GM23338 (cell line): ENCODE measurements around the gene CDC14B. TPM values are rescaled to one million over a fixed set of nuclear protein-coding genes. Genes with fewer than 3 reads are reported as not detected.

Experiments used
- ATAC-seq: fragments of 200-7000 bp; cut with Tn5 transposase; 3 replicates; pipeline ENCODE4 v1.9.1; 2020
- DNase-seq: peaks from one replicate; pipeline ENCODE4 v3.0.0-alpha.2; 2015; ENCODE audit warnings: low spot score
- H2AFZ ChIP-seq: fragments of 200-600 bp; sonication (generic); 2 replicates; pipeline ENCODE4 v1.8.0; 2016; ENCODE audit warnings: antibody characterized with exemption, mild to moderate bottlenecking, moderate library complexity
- H3F3A ChIP-seq: fragments of 200-600 bp; sonication (generic); replicated peaks from 2 replicates; pipeline ENCODE4 v1.8.0; 2017; ENCODE audit warnings: antibody characterized with exemption, mixed run types, low read depth
- H3K27ac ChIP-seq: fragments of 200-600 bp; sonication (generic); 2 replicates; pipeline ENCODE4 v1.6.1; 2016; ENCODE audit warnings: low read depth
- H3K27me3 ChIP-seq: fragments of 200-600 bp; sonication (generic); 2 replicates; pipeline ENCODE4 v1.8.0; 2016; ENCODE audit warnings: mild to moderate bottlenecking, mixed run types, moderate library complexity; ENCODE audit not compliant: insufficient read depth
- H3K36me3 ChIP-seq: fragments of 200-600 bp; sonication (generic); 2 replicates; pipeline ENCODE4 v1.8.0; 2016; ENCODE audit warnings: mild to moderate bottlenecking; ENCODE audit not compliant: insufficient read depth
- H3K4me1 ChIP-seq: fragments of 200-600 bp; sonication (generic); 2 replicates; pipeline ENCODE4 v1.8.0; 2016; ENCODE audit warnings: mild to moderate bottlenecking, moderate library complexity; ENCODE audit not compliant: insufficient read depth
- H3K4me2 ChIP-seq: fragments of 200-600 bp; sonication (generic); 2 replicates; pipeline ENCODE4 v1.7.1; 2017; ENCODE audit warnings: mixed run types
- H3K4me3 ChIP-seq: fragments of 200-600 bp; sonication (generic); 2 replicates; pipeline ENCODE4 v1.6.1; 2016; ENCODE audit warnings: mixed run types
- H3K79me2 ChIP-seq: fragments of 200-600 bp; sonication (generic); replicated peaks from 2 replicates; pipeline ENCODE4 v1.8.0; 2017; ENCODE audit warnings: mild to moderate bottlenecking; ENCODE audit not compliant: insufficient read depth
- H3K9me2 ChIP-seq: fragments of 200-600 bp; sonication (generic); 2 replicates; pipeline ENCODE4 v1.8.0; 2017; ENCODE audit not compliant: insufficient read depth
- H4K20me1 ChIP-seq: fragments of 200-600 bp; sonication (generic); replicated peaks from 2 replicates; pipeline ENCODE4 v1.8.0; 2017; ENCODE audit warnings: mild to moderate bottlenecking; ENCODE audit not compliant: insufficient read depth
- H3K27ac Mint-ChIP-seq: 2 replicates; pipeline ENCODE4 v1.8.0; 2020; ENCODE audit warnings: inconsistent platforms, mild to moderate bottlenecking, moderate library complexity, mixed read lengths
- H3K27me3 Mint-ChIP-seq: 3 replicates; pipeline ENCODE4 v1.8.0; 2022; ENCODE audit warnings: low read depth, mild to moderate bottlenecking, moderate library complexity, mixed read lengths, inconsistent platforms; ENCODE audit not compliant: insufficient read depth, poor library complexity
- H3K36me3 Mint-ChIP-seq: 3 replicates; pipeline ENCODE4 v1.8.0; 2021; ENCODE audit warnings: low read depth, mild to moderate bottlenecking, inconsistent platforms, moderate library complexity, mixed read lengths
- H3K4me1 Mint-ChIP-seq: 3 replicates; pipeline ENCODE4 v1.8.0; 2020; ENCODE audit warnings: mild to moderate bottlenecking, inconsistent platforms, mixed read lengths
- H3K4me3 Mint-ChIP-seq: 3 replicates; pipeline ENCODE4 v1.8.0; 2021; ENCODE audit warnings: moderate library complexity, mild to moderate bottlenecking, inconsistent platforms, mixed read lengths
- H3K9me3 Mint-ChIP-seq: 3 replicates; pipeline ENCODE4 v1.8.0; 2020; ENCODE audit warnings: moderate library complexity, mild to moderate bottlenecking, inconsistent platforms, mixed read lengths
- CTCF ChIP-seq, 2 experiments: fragments of 200-600 bp in 1 of 2; sonication (generic) in 1 of 2; conservative IDR thresholded peaks; 2 replicates each; pipeline versions ENCODE4 v1.5.1 to v1.6.1; 2016 to 2017; ENCODE audit warnings: antibody characterized with exemption in 2 of 2, low read depth in 2 of 2, mild to moderate bottlenecking in 2 of 2, moderate library complexity in 1 of 2
- ETS1 ChIP-seq: IDR thresholded peaks from 2 replicates; pipeline ENCODE4 v1.6.1; 2016; ENCODE audit warnings: antibody characterized with exemption
- EZH2phosphoT487 ChIP-seq: fragments of 200-600 bp; sonication (generic); IDR thresholded peaks from one replicate; pipeline ENCODE4 v1.8.1; 2018; ENCODE audit warnings: antibody characterized with exemption; ENCODE audit not compliant: unreplicated experiment
- JUNB ChIP-seq: IDR thresholded peaks from one replicate; pipeline ENCODE4 v1.6.1; 2016; ENCODE audit warnings: antibody characterized with exemption; ENCODE audit not compliant: unreplicated experiment
- POLR2AphosphoS5 ChIP-seq: IDR thresholded peaks from 2 replicates; pipeline ENCODE4 v1.6.1; 2016; ENCODE audit warnings: antibody characterized with exemption, low read depth
- STAT1 ChIP-seq: IDR thresholded peaks from one replicate; pipeline ENCODE4 v1.6.1; 2016; ENCODE audit warnings: antibody characterized with exemption; ENCODE audit not compliant: unreplicated experiment
- ZNF331 ChIP-seq: fragments of 250-450 bp; sonication (Bioruptor Pico); IDR thresholded peaks from 2 replicates; pipeline ENCODE4 v1.5.0; 2020; ENCODE audit warnings: low read depth, mild to moderate bottlenecking, moderate library complexity
- ZNF462 ChIP-seq: fragments of 250-450 bp; sonication (Bioruptor Pico); IDR thresholded peaks from 2 replicates; pipeline ENCODE4 v1.5.0; 2020; ENCODE audit warnings: mild to moderate bottlenecking, moderate library complexity
- polyA plus RNA-seq: library from polyadenylated mRNA; unstranded; fragments of >200 nt; fragmentation: Nextera tagmentation; extraction: Ambion mirVana; gene quantifications from 2 replicates; pipeline ENCODE4 v1.2.1, GENCODE V29; 2016
- total RNA-seq: library from RNA; depleted of rRNA; stranded (reverse); fragments of >200 nt; shearing (Covaris generic); gene quantifications from 2 replicates; pipeline ENCODE4 v1.2.3, GENCODE V29; 2014

CDC14B gene
- total and polyA plus RNA-seq, 2 experiments from 2014 or later: 12.2 to 52.1 TPM

- Mint-ChIP-seq H3K9me3 (no peaks in the 10 kb centered on the region), H3K4me3 (no peak overlapping the region), H3K27ac (no peak overlapping the region), H3K36me3 (peaks cover 11% of the 10 kb centered on the region; the same call in 2 of the 3 replicates), H3K27me3 (peaks cover 10% of the 10 kb centered on the region), H3K4me1 (peaks cover 24% of the 10 kb centered on the region)
- Histone ChIP-seq H4K20me1 (no peaks in the 10 kb centered on the region; the same call in 1 of the 2 replicates), H3F3A (peaks cover 6% of the 10 kb centered on the region; the same call in 1 of the 2 replicates), H3K4me2 (no peak overlapping the region), H2AFZ (no peak overlapping the region), H3K79me2 (no peaks in the 10 kb centered on the region), H3K36me3 (peaks cover 1% of the 10 kb centered on the region; the same call in 1 of the 2 replicates), H3K4me1 (peaks cover 10% of the 10 kb centered on the region), H3K9me2 (no peaks in the 10 kb centered on the region), H3K4me3 (no peak overlapping the region), H3K27me3 (no peaks in the 10 kb centered on the region), H3K27ac (no peak overlapping the region)
- DNase-seq (no peak), ATAC-seq (no peak; the same call in 2 of the 3 replicates)
- TF ChIP-seq CTCF (conservative IDR thresholded peaks at IDR 0.05; ENCODE audit: low read depth in 2 of 2): peak in 1 of 2 experiments; percentile 16; a peak in 1 of 4 replicates
- TF ChIP-seq ZNF331 (CRISPR knock-in tag): no peak
Observed at GRCh38 chr9:96496368-96497116, 123.1 kb downstream of the CDC14B start.

GRCh38 chr9:96495341-96495740 is 124.3 kb downstream of the CDC14B start:
- DNase-seq (no peak), ATAC-seq (no peak)
- Histone ChIP-seq H4K20me1 (no peaks in the 10 kb centered on the region; the same call in 1 of the 2 replicates), H3K27ac (no peak overlapping the region), H3K4me1 (0 out of 2 replicates have a peak, but pooled peaks cover 5% of the 10 kb centered on the region), H3F3A (peaks cover 6% of the 10 kb centered on the region; the same call in 1 of the 2 replicates), H3K79me2 (no peaks in the 10 kb centered on the region), H3K4me2 (no peak overlapping the region), H3K27me3 (no peaks in the 10 kb centered on the region), H3K4me3 (no peak overlapping the region), H3K36me3 (peaks cover 4% of the 10 kb centered on the region; the same call in 1 of the 2 replicates), H3K9me2 (no peaks in the 10 kb centered on the region), H2AFZ (no peak overlapping the region)
- Mint-ChIP-seq H3K4me3 (no peak overlapping the region; the same call in 2 of the 3 replicates), H3K27ac (no peak overlapping the region), H3K9me3 (no peaks in the 10 kb centered on the region), H3K4me1 (peaks cover 17% of the 10 kb centered on the region), H3K36me3 (peaks cover 12% of the 10 kb centered on the region; the same call in 2 of the 3 replicates), H3K27me3 (peaks cover 10% of the 10 kb centered on the region)
- TF ChIP-seq POLR2AphosphoS5 (no peak), ETS1 (no peak), ZNF462 (CRISPR knock-in tag) (no peak), EZH2phosphoT487 (no peak), STAT1 (no peak), ZNF331 (CRISPR knock-in tag) (no peak), JUNB (no peak), CTCF (conservative IDR thresholded peaks at IDR 0.05; ENCODE audit: low read depth in 2 of 2) (no peak)
